Trophoblast cell (in vitro differentiated cells and primary cell): ENCODE data around the gene SEMA5A.

Source experiments
- DNase-seq, 2 donors: peaks; one replicate each; pipeline ENCODE4 v3.0.0-alpha.2; 2016
- H2AFZ ChIP-seq: 2 replicates; pipeline ENCODE4 v1.6.1; 2013; ENCODE audit warnings: low read length, moderate library complexity, mild to moderate bottlenecking; ENCODE audit not compliant: insufficient read depth, poor library complexity
- H2AK5ac ChIP-seq: 2 replicates; pipeline ENCODE4 v1.6.1; 2013; ENCODE audit warnings: mild to moderate bottlenecking, low read length
- H2BK120ac ChIP-seq: 2 replicates; pipeline ENCODE4 v1.6.1; 2013; ENCODE audit warnings: low read length, mild to moderate bottlenecking, moderate library complexity; ENCODE audit not compliant: insufficient read depth, poor library complexity
- H2BK12ac ChIP-seq: 2 replicates; pipeline ENCODE4 v1.6.1; 2013; ENCODE audit warnings: mild to moderate bottlenecking, low read length, moderate library complexity
- H2BK5ac ChIP-seq: 2 replicates; pipeline ENCODE4 v1.6.1; 2013; ENCODE audit warnings: low read length, low read depth, moderate library complexity, mild to moderate bottlenecking; ENCODE audit not compliant: poor library complexity
- H3K14ac ChIP-seq: 2 replicates; pipeline ENCODE4 v1.6.1; 2013; ENCODE audit warnings: mild to moderate bottlenecking, low read length
- H3K18ac ChIP-seq: 2 replicates; pipeline ENCODE4 v1.6.1; 2013; ENCODE audit warnings: mild to moderate bottlenecking, low read length
- H3K23ac ChIP-seq: 2 replicates; pipeline ENCODE4 v1.6.1; 2013; ENCODE audit warnings: low read length
- H3K27ac ChIP-seq: 2 replicates; pipeline ENCODE4 v1.5.1; 2013; ENCODE audit warnings: low read depth, mild to moderate bottlenecking, inconsistent platforms, low read length, moderate library complexity
- H3K27me3 ChIP-seq: 2 replicates; pipeline ENCODE4 v1.6.1; 2013; ENCODE audit warnings: inconsistent platforms, mild to moderate bottlenecking, low read length, moderate library complexity; ENCODE audit not compliant: insufficient read depth
- H3K36me3 ChIP-seq, 2 experiments: 1 replicate in 1 of 2; 2 replicates in 1 of 2; pipeline ENCODE4 v1.6.1; 2013; ENCODE audit warnings: low read length in 2 of 2, mild to moderate bottlenecking in 2 of 2, moderate library complexity in 1 of 2; ENCODE audit not compliant: insufficient read depth in 2 of 2, control insufficient read depth in 1 of 2
- H3K4ac ChIP-seq: 2 replicates; pipeline ENCODE4 v1.6.1; 2013; ENCODE audit warnings: low read depth, mild to moderate bottlenecking, low read length, moderate library complexity
- H3K4me1 ChIP-seq, 2 experiments: 1 replicate in 1 of 2; 2 replicates in 1 of 2; pipeline ENCODE4 v1.6.1; 2013; ENCODE audit warnings: low read length in 2 of 2, mild to moderate bottlenecking in 2 of 2, moderate library complexity in 1 of 2; ENCODE audit not compliant: insufficient read depth in 2 of 2, control insufficient read depth in 1 of 2
- H3K4me2 ChIP-seq: 2 replicates; pipeline ENCODE4 v1.6.1; 2013; ENCODE audit warnings: inconsistent platforms, mild to moderate bottlenecking, low read length, moderate library complexity
- H3K4me3 ChIP-seq: 2 replicates; pipeline ENCODE4 v1.5.1; 2013; ENCODE audit warnings: mild to moderate bottlenecking, low read depth, low read length, inconsistent platforms
- H3K79me1 ChIP-seq: one replicate; pipeline ENCODE4 v1.6.1; 2013; ENCODE audit warnings: low read length
- H3K79me2 ChIP-seq: 2 replicates; pipeline ENCODE4 v1.6.1; 2013; ENCODE audit warnings: low read length, mild to moderate bottlenecking; ENCODE audit not compliant: control insufficient read depth, insufficient read depth, poor library complexity
- H3K9ac ChIP-seq: 2 replicates; pipeline ENCODE4 v1.6.1; 2013; ENCODE audit warnings: mild to moderate bottlenecking, low read length
- H3K9me3 ChIP-seq: 2 replicates; pipeline ENCODE4 v1.6.1; 2013; ENCODE audit warnings: low read depth, mild to moderate bottlenecking, control low read depth, inconsistent platforms, low read length; ENCODE audit not compliant: insufficient read depth
- H4K12ac ChIP-seq: 2 replicates; pipeline ENCODE4 v1.6.1; 2013; ENCODE audit warnings: low read depth, mild to moderate bottlenecking, low read length, moderate library complexity
- H4K8ac ChIP-seq: 2 replicates; pipeline ENCODE4 v1.6.1; 2013; ENCODE audit warnings: low read depth, mild to moderate bottlenecking, low read length, moderate library complexity
- H4K91ac ChIP-seq: one replicate; pipeline ENCODE4 v1.6.1; 2013; ENCODE audit warnings: low read depth, mild to moderate bottlenecking, low read length, moderate library complexity
- WGBS: extraction: QIAGEN DNeasy Blood & Tissue Kit; methylation state at CpG from one replicate; pipeline ENCODE4 v1.1.7; 2013; ENCODE audit warnings: missing lambda C conversion rate; ENCODE audit not compliant: insufficient read length, insufficient coverage; ENCODE audit errors: extremely low coverage; 5-methylcytosine and 5-hydroxymethylcytosine counted together

Gene SEMA5A

GRCh38 chr5:9537223-9538141, 8.4 kb downstream of the SEMA5A start:
- Histone ChIP-seq H3K36me3 (peaks cover 10 to 22% of the 10 kb centered on the region in 2 experiments), H3K18ac (no peak overlapping the region), H2AFZ (no peak overlapping the region), H2BK5ac (no peak overlapping the region), H2AK5ac (no peak overlapping the region), H3K79me2 (peaks cover 5% of the 10 kb centered on the region), H3K23ac (no peak overlapping the region), H3K14ac (no peak overlapping the region), H3K27me3 (no peaks in the 10 kb centered on the region), H2BK12ac (no peak overlapping the region), H3K27ac (no peak overlapping the region), H3K4me3 (no peak overlapping the region), H4K91ac (no peak overlapping the region), H3K4ac (no peak overlapping the region), H3K4me2 (no peak overlapping the region), H3K9me3 (no peaks in the 10 kb centered on the region), H4K8ac (no peak overlapping the region), H3K9ac (no peak overlapping the region), H2BK120ac (no peak overlapping the region), H4K12ac (no peak overlapping the region), H3K79me1 (no peaks in the 10 kb centered on the region), H3K4me1 (peaks cover 7 to 19% of the 10 kb centered on the region in 2 experiments)
- no CpG with 5 or more reads among the region's 2 CpGs for WGBS
- DNase-seq: no peak

- Histone ChIP-seq H4K12ac (no peak overlapping the region), H3K23ac (no peak overlapping the region), H2BK120ac (no peak overlapping the region), H3K18ac (no peak overlapping the region), H3K4me1 (peaks cover 7 to 19% of the 10 kb centered on the region in 2 experiments), H2AK5ac (no peak overlapping the region), H2BK12ac (no peak overlapping the region), H4K91ac (no peak overlapping the region), H3K79me2 (peaks cover 5% of the 10 kb centered on the region), H3K9me3 (no peaks in the 10 kb centered on the region), H3K4me2 (no peak overlapping the region), H3K79me1 (no peaks in the 10 kb centered on the region), H2AFZ (no peak overlapping the region), H4K8ac (no peak overlapping the region), H3K4ac (no peak overlapping the region), H3K27ac (no peak overlapping the region), H3K36me3 (peaks cover 10 to 22% of the 10 kb centered on the region in 2 experiments), H3K27me3 (no peaks in the 10 kb centered on the region), H3K9ac (no peak overlapping the region), H3K14ac (no peak overlapping the region), H2BK5ac (no peak overlapping the region), H3K4me3 (no peak overlapping the region)
- DNase-seq: no peak
- no CpG with 5 or more reads among the region's 2 CpGs for WGBS
Observed at GRCh38 chr5:9536717-9537116, 9.2 kb downstream of the SEMA5A start.

- Histone ChIP-seq H3K4ac (no peak overlapping the region), H3K9me3 (no peaks in the 10 kb centered on the region), H2BK5ac (no peak overlapping the region), H3K18ac (no peak overlapping the region), H3K9ac (no peak overlapping the region), H3K79me1 (no peaks in the 10 kb centered on the region), H2AK5ac (no peak overlapping the region), H3K23ac (no peak overlapping the region), H3K4me1 (peaks cover 7 to 19% of the 10 kb centered on the region in 2 experiments), H3K36me3 (peaks cover 6 to 24% of the 10 kb centered on the region in 2 experiments), H4K8ac (no peak overlapping the region), H3K4me3 (no peak overlapping the region), H4K91ac (no peak overlapping the region), H2BK120ac (no peak overlapping the region), H3K4me2 (no peak overlapping the region), H3K27me3 (no peaks in the 10 kb centered on the region), H3K79me2 (peaks cover 8% of the 10 kb centered on the region), H2BK12ac (no peak overlapping the region), H2AFZ (no peak overlapping the region), H4K12ac (no peak overlapping the region), H3K27ac (no peak overlapping the region), H3K14ac (no peak overlapping the region)
- no CpG with 5 or more reads among the region's 15 CpGs for WGBS
- DNase-seq: no peak
Observed at GRCh38 chr5:9534881-9535517, 10.9 kb downstream of the SEMA5A start.

GRCh38 chr5:9533562-9534364, 12.1 kb downstream of the SEMA5A start:
- H4K91ac ChIP-seq: no peak overlapping the region
- no peaks in the 10 kb centered on the region for H3K9me3 ChIP-seq
- no peak for DNase-seq
- no peak overlapping the region for H2AFZ ChIP-seq
- no peaks in the 10 kb centered on the region for H3K27me3 ChIP-seq
- no peak overlapping the region for H3K4me2 ChIP-seq
- H3K4ac ChIP-seq: no peak overlapping the region
- no peak overlapping the region for H3K18ac ChIP-seq
- H4K12ac ChIP-seq: no peak overlapping the region
- H4K8ac ChIP-seq: no peak overlapping the region
- H3K36me3 ChIP-seq: peaks cover 9 to 27% of the 10 kb centered on the region in 2 experiments
- peaks cover 8% of the 10 kb centered on the region for H3K79me2 ChIP-seq
- H3K27ac ChIP-seq: no peak overlapping the region
- no peak overlapping the region for H3K9ac ChIP-seq
- H2BK120ac ChIP-seq: no peak overlapping the region
- no peak overlapping the region for H3K14ac ChIP-seq
- H3K23ac ChIP-seq: no peak overlapping the region
- H2BK5ac ChIP-seq: no peak overlapping the region
- no CpG with 5 or more reads among the region's 7 CpGs for WGBS
- H3K4me1 ChIP-seq: peaks cover 7 to 17% of the 10 kb centered on the region in 2 experiments
- H2BK12ac ChIP-seq: no peak overlapping the region
- no peak overlapping the region for H2AK5ac ChIP-seq
- no peaks in the 10 kb centered on the region for H3K79me1 ChIP-seq
- H3K4me3 ChIP-seq: no peak overlapping the region
